IMR-90 (cell line): ENCODE data around the gene RPS2. TPM values are rescaled to one million over a fixed set of nuclear protein-coding genes. Genes with fewer than 3 reads are reported as not detected.

ENCODE experiments used
- ATAC-seq: fragments of 200-7000 bp; cut with Tn5 transposase; 2 replicates; pipeline ENCODE4 v1.9.1; 2020; ENCODE audit warnings: low read depth, mild to moderate bottlenecking, moderate library complexity
- BruUV-seq: library from RNA; stranded (reverse); fragments of 400-500 nt; replicated peaks from 2 replicates; lab custom pipeline; 2021; lab: Mats Ljungman, UMichigan
- CTCF ChIA-PET: fragments of 300-600 bp; formaldehyde crosslinking; extraction: SDS; loops from one replicate; lab custom pipeline; 2021; ENCODE audit warnings: antibody characterized with exemption; lab: Yijun Ruan, JAX
- POLR2A ChIA-PET: fragments of 300-600 bp; sonication (Branson Sonifier 250); formaldehyde crosslinking; loops from one replicate; lab custom pipeline; 2022; ENCODE audit warnings: antibody characterized with exemption; ENCODE audit not compliant: unreplicated experiment; lab: Charles Lee
- DNase-seq: peaks from one replicate; pipeline ENCODE4 v3.0.0; 2013
- H2AFZ ChIP-seq: replicated peaks from 2 replicates; pipeline ENCODE3; 2013; ENCODE audit warnings: low read length, mild to moderate bottlenecking; ENCODE audit not compliant: poor library complexity
- H2AK5ac ChIP-seq: 2 replicates; pipeline ENCODE4 v1.6.1; 2013; ENCODE audit warnings: low read depth, low read length, inconsistent platforms
- H2AK9ac ChIP-seq: replicated peaks from 2 replicates; pipeline ENCODE3; 2013; ENCODE audit warnings: mild to moderate bottlenecking, low read depth, low read length, moderate library complexity; ENCODE audit not compliant: poor library complexity
- H2BK120ac ChIP-seq: 2 replicates; pipeline ENCODE4 v1.6.1; 2013; ENCODE audit warnings: low read depth, low read length, inconsistent platforms
- H2BK15ac ChIP-seq: 3 replicates; pipeline ENCODE4 v1.6.1; 2013; ENCODE audit warnings: low read depth, low read length, inconsistent platforms
- H2BK20ac ChIP-seq: 2 replicates; pipeline ENCODE4 v1.6.1; 2013; ENCODE audit warnings: low read depth, mild to moderate bottlenecking, inconsistent platforms, low read length, moderate library complexity
- H2BK5ac ChIP-seq: 2 replicates; pipeline ENCODE4 v1.6.1; 2013; ENCODE audit warnings: mild to moderate bottlenecking, low read depth, low read length, inconsistent platforms; ENCODE audit not compliant: poor library complexity, severe bottlenecking
- H3K14ac ChIP-seq: replicated peaks from 2 replicates; pipeline ENCODE4 v1.6.1; 2013; ENCODE audit warnings: low read depth, low read length, inconsistent platforms
- H3K18ac ChIP-seq: 2 replicates; pipeline ENCODE4 v1.6.1; 2013; ENCODE audit warnings: low read depth, low read length, control low read depth
- H3K23ac ChIP-seq: 2 replicates; pipeline ENCODE4 v1.6.1; 2013; ENCODE audit warnings: low read depth, low read length, inconsistent platforms
- H3K27ac ChIP-seq: 2 replicates; pipeline ENCODE4 v1.5.1; 2013; ENCODE audit warnings: mild to moderate bottlenecking, control low read depth, low read length; ENCODE audit not compliant: insufficient read depth
- H3K27me3 ChIP-seq: 2 replicates; pipeline ENCODE4 v1.6.1; 2013; ENCODE audit warnings: low read length; ENCODE audit not compliant: control insufficient read depth, insufficient read depth
- H3K36me3 ChIP-seq: 2 replicates; pipeline ENCODE4 v1.6.1; 2013; ENCODE audit warnings: low read length, mixed read lengths; ENCODE audit not compliant: control insufficient read depth, insufficient read depth
- H3K4ac ChIP-seq: 2 replicates; pipeline ENCODE4 v1.6.1; 2013; ENCODE audit warnings: low read depth, low read length, inconsistent platforms
- H3K4me1 ChIP-seq: 2 replicates; pipeline ENCODE4 v1.6.1; 2013; ENCODE audit warnings: low read length, mixed read lengths; ENCODE audit not compliant: control insufficient read depth, insufficient read depth
- H3K4me2 ChIP-seq: 2 replicates; pipeline ENCODE4 v1.6.1; 2013; ENCODE audit warnings: low read depth, mild to moderate bottlenecking, control low read depth, low read length, moderate library complexity
- H3K4me3 ChIP-seq: 2 replicates; pipeline ENCODE4 v1.5.1; 2013; ENCODE audit warnings: low read depth, mild to moderate bottlenecking, control low read depth, low read length, moderate library complexity; ENCODE audit not compliant: insufficient read depth
- H3K56ac ChIP-seq: 2 replicates; pipeline ENCODE4 v1.6.1; 2013; ENCODE audit warnings: low read length, inconsistent platforms; ENCODE audit not compliant: insufficient read depth; ENCODE audit errors: extremely low read depth
- H3K79me1 ChIP-seq, 2 experiments: 2 replicates each; pipeline ENCODE4 v1.6.1; 2013; ENCODE audit warnings: low read length in 2 of 2, inconsistent platforms in 1 of 2, low read depth in 1 of 2
- H3K9ac ChIP-seq: 2 replicates; pipeline ENCODE4 v1.6.1; 2013; ENCODE audit warnings: low read depth, low read length, control low read depth
- H3K9me1 ChIP-seq: 2 replicates; pipeline ENCODE4 v1.6.1; 2013; ENCODE audit warnings: low read length, inconsistent platforms; ENCODE audit not compliant: insufficient read depth
- H3K9me3 ChIP-seq: 2 replicates; pipeline ENCODE4 v1.6.1; 2013; ENCODE audit warnings: low read length; ENCODE audit not compliant: control insufficient read depth, insufficient read depth
- H4K20me1 ChIP-seq: 2 replicates; pipeline ENCODE4 v1.6.1; 2013; ENCODE audit warnings: low read length, inconsistent platforms; ENCODE audit not compliant: insufficient read depth
- H4K5ac ChIP-seq: 2 replicates; pipeline ENCODE4 v1.6.1; 2013; ENCODE audit warnings: mild to moderate bottlenecking, low read depth, low read length, control low read depth
- H4K8ac ChIP-seq, 2 experiments: 2 replicates each; pipeline ENCODE4 v1.6.1; 2013; ENCODE audit warnings: low read depth in 2 of 2, low read length in 2 of 2, control low read depth in 1 of 2, inconsistent platforms in 1 of 2
- H4K91ac ChIP-seq: 2 replicates; pipeline ENCODE4 v1.6.1; 2013; ENCODE audit warnings: low read depth, low read length, inconsistent platforms; ENCODE audit not compliant: insufficient read depth
- CEBPB ChIP-seq: IDR thresholded peaks from 2 replicates; pipeline ENCODE4 v1.6.1; 2012; ENCODE audit warnings: low read depth, low read length, improper control_type of control experiment
- CHD1 ChIP-seq: IDR thresholded peaks from 2 replicates; pipeline ENCODE4 v1.6.1; 2012; ENCODE audit warnings: low read depth, low read length, improper control_type of control experiment
- FOS ChIP-seq: fragments of 150-350 bp; IDR thresholded peaks from 2 replicates; pipeline ENCODE4 v1.6.1; 2016; ENCODE audit warnings: low read depth, low read length
- MAFK ChIP-seq: IDR thresholded peaks from 2 replicates; pipeline ENCODE4 v1.6.1; 2012; ENCODE audit warnings: low read depth, low read length, improper control_type of control experiment
- MAZ ChIP-seq: IDR thresholded peaks from 2 replicates; pipeline ENCODE4 v1.6.1; 2012; ENCODE audit warnings: low read depth, mild to moderate bottlenecking, low read length, improper control_type of control experiment, moderate library complexity, borderline replicate concordance
- RAD21 ChIP-seq: IDR thresholded peaks from 2 replicates; pipeline ENCODE4 v1.6.1; 2012; ENCODE audit warnings: low read length, improper control_type of control experiment
- RCOR1 ChIP-seq: IDR thresholded peaks from 2 replicates; pipeline ENCODE4 v1.6.1; 2012; ENCODE audit warnings: mild to moderate bottlenecking, low read length, improper control_type of control experiment; ENCODE audit not compliant: insufficient replicate concordance
- RFX5 ChIP-seq: IDR thresholded peaks from 2 replicates; pipeline ENCODE4 v1.8.0; 2012; ENCODE audit warnings: low read depth, mild to moderate bottlenecking, low read length, moderate library complexity
- WGBS, 2 experiments: methylation state at CpG; one replicate each; pipeline versions ENCODE4 v1.1.5 to v1.1.7; 2013; ENCODE audit warnings: missing lambda C conversion rate in 2 of 2; ENCODE audit not compliant: insufficient read length in 1 of 2; ENCODE audit errors: extremely low coverage in 2 of 2; 5-methylcytosine and 5-hydroxymethylcytosine counted together
- dilution Hi-C: fragments of 300-500 bp; cut with HindIII; formaldehyde crosslinking; loops from one replicate; pipeline ENCODE4 v1.14.3; 2018; ENCODE audit warnings: low sequenced_read_pairs; ENCODE audit not compliant: unreplicated experiment
- in situ Hi-C: fragments of 300-500 bp; cut with MboI; formaldehyde crosslinking; loops from 3 replicates; pipeline ENCODE4 v1.14.3; 2019; ENCODE audit warnings: low sequenced_read_pairs, inconsistent platforms, mixed read lengths
- intact Hi-C: fragments of 100-400 bp; cut with micrococcal nuclease; formaldehyde crosslinking; loops from 2 replicates; pipeline ENCODE4 v1.10.0; 2022
- polyA plus RNA-seq, 3 experiments: library from polyadenylated mRNA; depleted of rRNA; stranded (reverse); fragments of >200 nt; gene quantifications; 2 replicates each; pipeline ENCODE4 v1.2.3, GENCODE V29; 2012; ENCODE audit warnings: low replicate concordance in 1 of 3
- total RNA-seq: library from RNA; depleted of rRNA; stranded (reverse); fragments of >200 nt; gene quantifications from 2 replicates; pipeline ENCODE4 v1.2.3, GENCODE V29; 2012
- TF ChIP-seq, protein P1 (sequence below): fragments of 150-350 bp; IDR thresholded peaks from 2 replicates; pipeline ENCODE4 v1.6.1; 2016; ENCODE audit warnings: low read depth, mild to moderate bottlenecking, low read length, moderate library complexity, borderline replicate concordance
- TF ChIP-seq, protein P2 (sequence below): fragments of 150-350 bp; IDR thresholded peaks from 2 replicates; pipeline ENCODE4 v1.6.1; 2017; ENCODE audit warnings: mild to moderate bottlenecking, antibody characterized with exemption, low read length, low read depth

RPS2 gene
- total and polyA plus RNA-seq, 2 of the 4 experiments (the other 2 are of a cell fraction), result 2,703 to 6,941 TPM

DNA sequence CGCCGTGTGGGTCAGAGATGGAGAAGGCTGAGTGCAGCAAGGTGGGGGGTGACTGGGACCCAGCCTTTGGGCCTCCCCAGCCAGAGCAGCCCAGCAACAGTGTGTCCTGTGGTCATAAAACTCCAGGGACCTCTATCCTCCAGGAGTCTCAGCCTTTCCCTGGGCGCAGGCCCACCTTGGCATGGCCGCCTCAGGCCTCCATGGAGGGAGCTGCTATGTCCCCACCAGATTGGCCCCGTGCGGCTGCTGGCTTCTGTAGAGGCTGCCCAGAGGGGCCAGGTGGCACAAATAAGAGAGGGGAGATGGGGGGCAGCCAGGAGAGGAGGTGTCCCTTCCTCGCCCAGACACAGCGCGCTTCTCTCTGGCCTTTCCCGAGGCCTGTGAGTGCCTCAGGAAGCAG lies 22.6 kb upstream of the RPS2 start:
- in situ Hi-C loops, result no loop called here
- Histone ChIP-seq H4K8ac (no peak overlapping the region), H2BK5ac (no peak overlapping the region), H2BK120ac (no peak overlapping the region), H2AK5ac (no peak overlapping the region), H3K36me3 (peaks cover 13% of the 10 kb centered on the region), H3K27ac (no peak overlapping the region), H3K79me1 (peaks cover 21 to 29% of the 10 kb centered on the region in 2 experiments), H2BK20ac (no peak overlapping the region), H3K9ac (no peak overlapping the region), H2AK9ac (no peak overlapping the region), H2BK15ac (no peak overlapping the region), H3K4ac (no peak overlapping the region), H3K56ac (no peak overlapping the region), H3K4me3 (no peak overlapping the region), H3K14ac (no peak overlapping the region), H4K91ac (no peak overlapping the region), H3K4me2 (no peak overlapping the region), H2AFZ (no peak overlapping the region), H3K9me1 (peaks cover 9% of the 10 kb centered on the region), H4K5ac (no peak overlapping the region), H4K20me1 (no peaks in the 10 kb centered on the region; the same call in 1 of the 2 replicates), H3K9me3 (no peaks in the 10 kb centered on the region), H3K18ac (no peak overlapping the region), H3K27me3 (peaks cover 23% of the 10 kb centered on the region), H3K23ac (no peak overlapping the region), H3K4me1 (peaks cover 14% of the 10 kb centered on the region)
- dilution Hi-C loops, result no loop called here
- POLR2A ChIA-PET, result no interaction called here
- no peak for ATAC-seq
- no peak for DNase-seq
- WGBS, 2 experiments, result no CpG with 5 or more reads among the region's 10 CpGs
- CTCF ChIA-PET, result no interaction called here
- intact Hi-C loops, result no loop called here
- no TSS peak for BruUV-seq
- TF ChIP-seq RCOR1 (no peak), CEBPB (no peak), FOS (no peak), RAD21 (no peak), MAZ (no peak), MAFK (no peak), RFX5 (no peak), CHD1 (no peak)
- TF ChIP-seq, protein P1, sequence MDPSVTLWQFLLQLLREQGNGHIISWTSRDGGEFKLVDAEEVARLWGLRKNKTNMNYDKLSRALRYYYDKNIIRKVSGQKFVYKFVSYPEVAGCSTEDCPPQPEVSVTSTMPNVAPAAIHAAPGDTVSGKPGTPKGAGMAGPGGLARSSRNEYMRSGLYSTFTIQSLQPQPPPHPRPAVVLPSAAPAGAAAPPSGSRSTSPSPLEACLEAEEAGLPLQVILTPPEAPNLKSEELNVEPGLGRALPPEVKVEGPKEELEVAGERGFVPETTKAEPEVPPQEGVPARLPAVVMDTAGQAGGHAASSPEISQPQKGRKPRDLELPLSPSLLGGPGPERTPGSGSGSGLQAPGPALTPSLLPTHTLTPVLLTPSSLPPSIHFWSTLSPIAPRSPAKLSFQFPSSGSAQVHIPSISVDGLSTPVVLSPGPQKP, result no peak
- TF ChIP-seq, protein P2, sequence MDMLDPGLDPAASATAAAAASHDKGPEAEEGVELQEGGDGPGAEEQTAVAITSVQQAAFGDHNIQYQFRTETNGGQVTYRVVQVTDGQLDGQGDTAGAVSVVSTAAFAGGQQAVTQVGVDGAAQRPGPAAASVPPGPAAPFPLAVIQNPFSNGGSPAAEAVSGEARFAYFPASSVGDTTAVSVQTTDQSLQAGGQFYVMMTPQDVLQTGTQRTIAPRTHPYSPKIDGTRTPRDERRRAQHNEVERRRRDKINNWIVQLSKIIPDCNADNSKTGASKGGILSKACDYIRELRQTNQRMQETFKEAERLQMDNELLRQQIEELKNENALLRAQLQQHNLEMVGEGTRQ, result no peak
